H9 (cell line): ENCODE data around the gene PIK3R5. TPM values are rescaled to one million over a fixed set of nuclear protein-coding genes. Genes with fewer than 3 reads are reported as not detected.

Experiments
- DNase-seq: peaks from one replicate; pipeline ENCODE4 v3.0.0-alpha.2; 2017
- H2AFZ ChIP-seq: one replicate; pipeline ENCODE4 v1.6.1; 2013; ENCODE audit warnings: mild to moderate bottlenecking, low read length, control low read depth, moderate library complexity
- H2AK5ac ChIP-seq: 2 replicates; pipeline ENCODE4 v1.6.1; 2013; ENCODE audit warnings: low read length, control low read depth, mixed read lengths; ENCODE audit not compliant: insufficient read length
- H2BK120ac ChIP-seq: one replicate; pipeline ENCODE4 v1.6.1; 2013; ENCODE audit warnings: low read depth, mild to moderate bottlenecking, low read length, control low read depth, inconsistent platforms; ENCODE audit not compliant: poor library complexity, severe bottlenecking
- H2BK12ac ChIP-seq: 2 replicates; pipeline ENCODE4 v1.6.1; 2013; ENCODE audit warnings: low read length, control low read depth, mixed read lengths, low read depth; ENCODE audit not compliant: insufficient read length
- H2BK15ac ChIP-seq: 2 replicates; pipeline ENCODE4 v1.6.1; 2013; ENCODE audit warnings: low read depth, low read length, control low read depth
- H2BK20ac ChIP-seq: one replicate; pipeline ENCODE4 v1.6.1; 2013; ENCODE audit warnings: low read depth, mild to moderate bottlenecking, low read length, control low read depth, inconsistent platforms; ENCODE audit not compliant: poor library complexity, severe bottlenecking
- H2BK5ac ChIP-seq: 2 replicates; pipeline ENCODE4 v1.6.1; 2013; ENCODE audit warnings: low read length, control low read depth, mixed read lengths; ENCODE audit not compliant: insufficient read length
- H3K14ac ChIP-seq: 2 replicates; pipeline ENCODE4 v1.6.1; 2013; ENCODE audit warnings: low read length, control low read depth; ENCODE audit not compliant: insufficient read depth
- H3K18ac ChIP-seq: 2 replicates; pipeline ENCODE4 v1.6.1; 2013; ENCODE audit warnings: low read depth, mild to moderate bottlenecking, mixed read lengths, low read length, control low read depth; ENCODE audit not compliant: insufficient read length
- H3K23ac ChIP-seq: 2 replicates; pipeline ENCODE4 v1.6.1; 2013; ENCODE audit warnings: low read length, control low read depth, mixed read lengths, low read depth; ENCODE audit not compliant: insufficient read length
- H3K23me2 ChIP-seq: 2 replicates; pipeline ENCODE4 v1.6.1; 2013; ENCODE audit warnings: low read depth, mild to moderate bottlenecking, mixed read lengths, low read length, control low read depth; ENCODE audit not compliant: insufficient read length, poor library complexity, severe bottlenecking
- H3K27ac ChIP-seq: 2 replicates; pipeline ENCODE4 v1.5.1; 2013; ENCODE audit warnings: low read length, control low read depth, mixed read lengths, low read depth; ENCODE audit not compliant: insufficient read length
- H3K27me3 ChIP-seq: 2 replicates; pipeline ENCODE4 v1.6.1; 2013; ENCODE audit warnings: low read length, control low read depth, inconsistent platforms; ENCODE audit not compliant: insufficient read depth
- H3K4ac ChIP-seq: 2 replicates; pipeline ENCODE4 v1.6.1; 2013; ENCODE audit warnings: low read depth, mild to moderate bottlenecking, control low read depth, inconsistent platforms, low read length, moderate library complexity
- H3K4me1 ChIP-seq: 2 replicates; pipeline ENCODE4 v1.6.1; 2013; ENCODE audit warnings: low read length, control low read depth, inconsistent platforms; ENCODE audit not compliant: insufficient read depth
- H3K4me2 ChIP-seq: 2 replicates; pipeline ENCODE4 v1.6.1; 2013; ENCODE audit warnings: low read length, control low read depth, mixed read lengths; ENCODE audit not compliant: insufficient read length, insufficient read depth
- H3K56ac ChIP-seq: 2 replicates; pipeline ENCODE4 v1.6.1; 2013; ENCODE audit warnings: low read depth, mild to moderate bottlenecking, mixed read lengths, low read length, control low read depth; ENCODE audit not compliant: insufficient read length
- H3K79me1 ChIP-seq: 2 replicates; pipeline ENCODE4 v1.6.1; 2013; ENCODE audit warnings: low read depth, mild to moderate bottlenecking, moderate library complexity, low read length, control low read depth, inconsistent platforms; ENCODE audit not compliant: insufficient read depth, poor library complexity, severe bottlenecking
- H3K79me2 ChIP-seq: 2 replicates; pipeline ENCODE4 v1.6.1; 2013; ENCODE audit warnings: low read length, control low read depth, inconsistent platforms; ENCODE audit not compliant: insufficient read depth
- H3K9ac ChIP-seq: 2 replicates; pipeline ENCODE4 v1.6.1; 2013; ENCODE audit warnings: low read length, control low read depth, mixed read lengths; ENCODE audit not compliant: insufficient read length; ENCODE audit errors: extremely low read depth
- H3K9me3 ChIP-seq: one replicate; pipeline ENCODE4 v1.6.1; 2013; ENCODE audit warnings: low read depth, low read length, inconsistent platforms; ENCODE audit not compliant: control insufficient read depth
- H3T11ph ChIP-seq: one replicate; pipeline ENCODE4 v1.6.1; 2013; ENCODE audit warnings: mild to moderate bottlenecking, low read length, control low read depth, inconsistent platforms
- H4K20me1 ChIP-seq: one replicate; pipeline ENCODE4 v1.6.1; 2013; ENCODE audit not compliant: control insufficient read depth, insufficient read length, insufficient read depth
- H4K5ac ChIP-seq: 2 replicates; pipeline ENCODE4 v1.6.1; 2013; ENCODE audit warnings: low read depth, mild to moderate bottlenecking, mixed read lengths, low read length, control low read depth; ENCODE audit not compliant: insufficient read length
- H4K8ac ChIP-seq: replicated peaks from 2 replicates; pipeline ENCODE4 v1.6.1; 2013; ENCODE audit warnings: low read length, control low read depth, mixed read lengths, low read depth; ENCODE audit not compliant: insufficient read length
- H4K91ac ChIP-seq: 2 replicates; pipeline ENCODE4 v1.6.1; 2013; ENCODE audit warnings: low read depth, mild to moderate bottlenecking, moderate library complexity, mixed read lengths, low read length, control low read depth; ENCODE audit not compliant: insufficient read length
- H3K27ac Mint-ChIP-seq, 3 experiments: 2 replicates in 2 of 3; 3 replicates in 1 of 3; pipeline ENCODE4 v1.8.0; 2020 to 2021; ENCODE audit warnings: mixed read lengths in 3 of 3, mild to moderate bottlenecking in 1 of 3, moderate library complexity in 1 of 3
- H3K27me3 Mint-ChIP-seq: 2 replicates; pipeline ENCODE4 v1.8.0; 2021; ENCODE audit warnings: low read depth, mild to moderate bottlenecking, moderate library complexity, mixed read lengths
- H3K36me3 Mint-ChIP-seq, 3 experiments: 2 replicates in 2 of 3; 3 replicates in 1 of 3; pipeline ENCODE4 v1.8.0; 2020 to 2021; ENCODE audit warnings: low read depth in 3 of 3, mixed read lengths in 3 of 3; ENCODE audit not compliant: insufficient read depth in 1 of 3
- H3K4me1 Mint-ChIP-seq, 2 experiments: 2 replicates each; pipeline ENCODE4 v1.8.0; 2020; ENCODE audit warnings: mixed read lengths in 2 of 2
- H3K4me3 Mint-ChIP-seq, 2 experiments: 2 replicates in 1 of 2; 3 replicates in 1 of 2; pipeline ENCODE4 v1.8.0; 2020 to 2021; ENCODE audit warnings: mild to moderate bottlenecking in 2 of 2, mixed read lengths in 2 of 2, moderate library complexity in 1 of 2
- H3K9me3 Mint-ChIP-seq, 2 experiments: 2 replicates in 1 of 2; 3 replicates in 1 of 2; pipeline ENCODE4 v1.8.0; 2020; ENCODE audit warnings: mild to moderate bottlenecking in 2 of 2, mixed read lengths in 2 of 2, moderate library complexity in 1 of 2
- WGBS: extraction: QIAGEN DNeasy Blood & Tissue Kit; methylation state at CpG from one replicate; pipeline ENCODE4 v1.1.7; 2013; ENCODE audit warnings: missing lambda C conversion rate, low lambda C conversion rate, mixed read lengths; ENCODE audit not compliant: insufficient read length; ENCODE audit errors: extremely low coverage; 5-methylcytosine and 5-hydroxymethylcytosine counted together
- total RNA-seq: library from RNA; stranded (reverse); gene quantifications from 2 replicates; pipeline ENCODE4 v1.2.1, GENCODE V29; 2021
- TF ChIP-seq, protein P1 (sequence below): fragments of 200-600 bp; sonication (generic); conservative IDR thresholded peaks from 3 replicates; pipeline ENCODE4 v1.8.0; 2021; ENCODE audit warnings: antibody characterized with exemption, mild to moderate bottlenecking

Gene PIK3R5
- total RNA-seq, 1 experiment from 2014 or later: 1.4 TPM

GRCh38 chr17:8857919-8858318 lies 107.6 kb downstream of the PIK3R5 start:
- no peaks in the 10 kb centered on the region for H3K79me1 ChIP-seq
- H3K18ac ChIP-seq: no peak overlapping the region
- no peak overlapping the region for H3T11ph ChIP-seq
- no peaks in the 10 kb centered on the region for H4K20me1 ChIP-seq
- no peaks in the 10 kb centered on the region; a peak in 1 of 5 replicates for H3K9me3 Mint-ChIP-seq
- no peak overlapping the region for H2AFZ ChIP-seq
- peak; percentile 75 for DNase-seq
- no peak overlapping the region for H3K9ac ChIP-seq
- no CpG with 5 or more reads among the region's 5 CpGs for WGBS
- no peak overlapping the region for H4K91ac ChIP-seq
- no peaks in the 10 kb centered on the region; a peak in 1 of 7 replicates for H3K36me3 Mint-ChIP-seq
- H3K27me3 Mint-ChIP-seq: no peaks in the 10 kb centered on the region
- H3K9me3 ChIP-seq: no peaks in the 10 kb centered on the region
- peaks cover 8% of the 10 kb centered on the region; the same call in 1 of the 2 replicates for H3K4me1 ChIP-seq
- H2AK5ac ChIP-seq: no peak overlapping the region
- no peak overlapping the region for H3K4me3 Mint-ChIP-seq
- H3K79me2 ChIP-seq: no peaks in the 10 kb centered on the region
- no peak overlapping the region for H3K56ac ChIP-seq
- no peak overlapping the region for H3K14ac ChIP-seq
- H3K27ac Mint-ChIP-seq: peak overlapping the region in 2 of 3 experiments; percentile 85 to 91; a peak in 2 of 7 replicates
- TF ChIP-seq, protein P1, sequence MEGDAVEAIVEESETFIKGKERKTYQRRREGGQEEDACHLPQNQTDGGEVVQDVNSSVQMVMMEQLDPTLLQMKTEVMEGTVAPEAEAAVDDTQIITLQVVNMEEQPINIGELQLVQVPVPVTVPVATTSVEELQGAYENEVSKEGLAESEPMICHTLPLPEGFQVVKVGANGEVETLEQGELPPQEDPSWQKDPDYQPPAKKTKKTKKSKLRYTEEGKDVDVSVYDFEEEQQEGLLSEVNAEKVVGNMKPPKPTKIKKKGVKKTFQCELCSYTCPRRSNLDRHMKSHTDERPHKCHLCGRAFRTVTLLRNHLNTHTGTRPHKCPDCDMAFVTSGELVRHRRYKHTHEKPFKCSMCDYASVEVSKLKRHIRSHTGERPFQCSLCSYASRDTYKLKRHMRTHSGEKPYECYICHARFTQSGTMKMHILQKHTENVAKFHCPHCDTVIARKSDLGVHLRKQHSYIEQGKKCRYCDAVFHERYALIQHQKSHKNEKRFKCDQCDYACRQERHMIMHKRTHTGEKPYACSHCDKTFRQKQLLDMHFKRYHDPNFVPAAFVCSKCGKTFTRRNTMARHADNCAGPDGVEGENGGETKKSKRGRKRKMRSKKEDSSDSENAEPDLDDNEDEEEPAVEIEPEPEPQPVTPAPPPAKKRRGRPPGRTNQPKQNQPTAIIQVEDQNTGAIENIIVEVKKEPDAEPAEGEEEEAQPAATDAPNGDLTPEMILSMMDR: no peak
- no peaks in the 10 kb centered on the region for H3K23me2 ChIP-seq
- H2BK15ac ChIP-seq: no peak overlapping the region
- no peaks in the 10 kb centered on the region for H3K27me3 ChIP-seq
- no peak overlapping the region for H3K4me2 ChIP-seq
- H4K5ac ChIP-seq: no peak overlapping the region
- H3K23ac ChIP-seq: no peak overlapping the region
- no peak overlapping the region for H2BK20ac ChIP-seq
- no peak overlapping the region for H3K27ac ChIP-seq
- peaks cover 24 to 28% of the 10 kb centered on the region in 2 experiments for H3K4me1 Mint-ChIP-seq
- H2BK5ac ChIP-seq: no peak overlapping the region
- H3K4ac ChIP-seq: no peak overlapping the region
- no peak overlapping the region for H2BK120ac ChIP-seq
- no peak overlapping the region for H2BK12ac ChIP-seq
- H4K8ac ChIP-seq: no peak overlapping the region
